Activated T-cell treated with anti-CD3 and anti-CD28 coated beads, Interleukin-2, amount 50 U/mL, for 1 hour (primary cell): Measurements from ENCODE around the gene CACNA1S.

Source experiments
- DNase-seq: peaks from one replicate; pipeline ENCODE4 v3.0.0-alpha.2; 2020

The CACNA1S gene

GRCh38 chr1:201092738-201093137 lies 19.5 kb downstream of the CACNA1S start:
- no peak for DNase-seq

GRCh38 chr1:201091256-201091655 lies 21.0 kb downstream of the CACNA1S start:
- no peak for DNase-seq

- no peak for DNase-seq
These were observed 21.7 kb downstream of the CACNA1S start for GRCh38 chr1:201090541-201090940.

GRCh38 chr1:201089596-201089995 lies 22.6 kb downstream of the CACNA1S start:
- DNase-seq: no peak

- no peak for DNase-seq
These were observed 23.2 kb downstream of the CACNA1S start for GRCh38 chr1:201088901-201089525.

- no peak for DNase-seq
These were observed 23.8 kb downstream of the CACNA1S start for GRCh38 chr1:201088395-201088794.

- peak; percentile 45 for DNase-seq
These were observed 26.1 kb downstream of the CACNA1S start for GRCh38 chr1:201085902-201086735.

GRCh38 chr1:201084295-201084694 lies 27.9 kb downstream of the CACNA1S start:
- DNase-seq: no peak

GRCh38 chr1:201083741-201084140 lies 28.5 kb downstream of the CACNA1S start:
- no peak for DNase-seq

- DNase-seq: no peak
These were observed 32.1 kb downstream of the CACNA1S start for GRCh38 chr1:201080135-201080534.

- DNase-seq: no peak
These were observed 34.5 kb downstream of the CACNA1S start for GRCh38 chr1:201077736-201078135.

GRCh38 chr1:201077116-201077515 lies 35.1 kb downstream of the CACNA1S start:
- no peak for DNase-seq

GRCh38 chr1:201076092-201076491 lies 36.1 kb downstream of the CACNA1S start:
- DNase-seq: no peak

GRCh38 chr1:201074018-201074417 lies 38.2 kb downstream of the CACNA1S start:
- no peak for DNase-seq

- no peak for DNase-seq
These were observed 39.3 kb downstream of the CACNA1S start for GRCh38 chr1:201072922-201073321.

- no peak for DNase-seq
These were observed 40.1 kb downstream of the CACNA1S start for GRCh38 chr1:201072149-201072548.

- DNase-seq: no peak
These were observed 42.6 kb downstream of the CACNA1S start for GRCh38 chr1:201069636-201070035.

- no peak for DNase-seq
These were observed 43.2 kb downstream of the CACNA1S start for GRCh38 chr1:201068976-201069375.

- DNase-seq: no peak
These were observed 45.2 kb downstream of the CACNA1S start for GRCh38 chr1:201066986-201067385.

GRCh38 chr1:201065686-201066085 lies 46.5 kb downstream of the CACNA1S start:
- no peak for DNase-seq

- no peak for DNase-seq
These were observed 47.4 kb downstream of the CACNA1S start for GRCh38 chr1:201064806-201065205.

- no peak for DNase-seq
These were observed 49.1 kb downstream of the CACNA1S start for GRCh38 chr1:201063145-201063544.

GRCh38 chr1:201062511-201063091 lies 49.6 kb downstream of the CACNA1S start:
- DNase-seq: no peak

- DNase-seq: no peak
These were observed 50.3 kb downstream of the CACNA1S start for GRCh38 chr1:201061886-201062285.
